ENCODE results near the gene FIG4. TPM values are rescaled to one million over a fixed set of nuclear protein-coding genes. Genes with fewer than 3 reads are reported as not detected.
"Not testable (repeated sequence)": the region's sequence is repeated elsewhere in the genome, so short reads cannot be mapped to it uniquely, and the experiment has no call there.

FIG4 gene
- total RNA-seq, 1 experiment from 2014 or later: 5.6 TPM

DNA sequence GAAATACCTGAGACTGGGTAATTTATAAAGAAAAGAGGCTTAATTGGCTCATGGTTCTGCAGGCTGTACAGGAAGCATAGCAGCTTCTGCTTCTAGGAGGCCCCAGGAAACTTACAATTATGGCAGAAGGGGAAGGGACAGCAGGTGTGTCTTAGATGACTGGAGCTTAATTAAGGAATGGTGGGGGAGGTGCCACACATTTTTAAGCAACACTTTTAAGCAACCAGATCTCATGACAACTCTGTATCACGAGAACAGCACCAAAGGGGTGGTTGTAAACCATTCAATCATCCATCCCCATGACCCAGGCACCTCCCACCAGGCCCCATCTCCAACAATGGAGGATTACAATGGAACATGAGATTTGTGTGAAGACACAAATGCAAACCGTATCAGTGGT lies 26.9 kb downstream of the FIG4 start:
- Histone ChIP-seq H3K9me3 (replicated peaks) (no peaks in the 10 kb centered on the region), H3K4me1 (no peaks in the 10 kb centered on the region), H3K4me3 (no peak overlapping the region), H3K27ac (no peak overlapping the region), H3K27me3 (no peaks in the 10 kb centered on the region), H3K36me3 (no peaks in the 10 kb centered on the region)
- DNase-seq: no peak

DNA sequence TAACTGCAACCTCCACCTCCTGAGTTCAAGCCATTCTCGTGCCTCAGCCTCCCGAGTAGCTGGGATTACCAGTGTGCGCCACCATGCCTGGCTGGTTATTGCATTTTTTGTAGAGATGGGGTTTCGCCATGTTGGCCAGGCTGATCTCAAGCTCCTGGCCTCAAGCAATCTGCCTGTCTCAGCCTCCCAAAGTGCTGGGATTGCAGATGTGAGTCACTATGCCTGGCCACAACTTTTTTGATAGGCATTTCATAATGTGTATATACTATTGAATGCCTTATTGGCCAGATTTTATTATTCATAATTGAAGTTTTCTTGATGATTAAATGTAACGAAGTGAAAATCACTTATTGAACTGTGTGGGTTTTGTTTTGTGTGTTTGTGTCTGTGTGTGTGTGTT lies 27.9 kb downstream of the FIG4 start:
- Histone ChIP-seq H3K27ac (no peak overlapping the region), H3K4me1 (no peaks in the 10 kb centered on the region), H3K27me3 (no peaks in the 10 kb centered on the region), H3K9me3 (replicated peaks) (no peaks in the 10 kb centered on the region), H3K4me3 (no peak overlapping the region), H3K36me3 (no peaks in the 10 kb centered on the region)
- no peak for DNase-seq

DNA sequence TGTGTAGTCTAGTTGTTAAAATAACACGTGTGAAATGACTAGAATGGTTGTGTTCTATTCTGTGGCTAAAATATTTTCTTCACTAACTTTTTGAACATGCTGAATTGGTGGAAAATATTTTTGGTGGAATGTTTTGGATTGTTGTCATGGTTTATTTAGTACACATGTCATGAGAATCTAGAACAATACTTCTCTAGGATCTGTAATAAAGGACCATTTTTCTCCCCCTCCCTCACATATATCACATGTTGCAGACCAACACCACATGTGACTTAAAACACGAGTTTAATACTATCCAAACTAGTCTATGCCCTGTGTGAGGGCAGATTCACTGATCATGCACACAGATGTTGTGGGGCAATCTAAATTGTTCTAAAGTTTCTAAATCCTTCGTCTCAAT lies 29.2 kb downstream of the FIG4 start:
- Histone ChIP-seq H3K36me3 (no peaks in the 10 kb centered on the region), H3K9me3 (replicated peaks) (no peaks in the 10 kb centered on the region), H3K4me3 (no peak overlapping the region), H3K27ac (no peak overlapping the region), H3K27me3 (no peaks in the 10 kb centered on the region), H3K4me1 (no peaks in the 10 kb centered on the region)
- no peak for DNase-seq

DNA sequence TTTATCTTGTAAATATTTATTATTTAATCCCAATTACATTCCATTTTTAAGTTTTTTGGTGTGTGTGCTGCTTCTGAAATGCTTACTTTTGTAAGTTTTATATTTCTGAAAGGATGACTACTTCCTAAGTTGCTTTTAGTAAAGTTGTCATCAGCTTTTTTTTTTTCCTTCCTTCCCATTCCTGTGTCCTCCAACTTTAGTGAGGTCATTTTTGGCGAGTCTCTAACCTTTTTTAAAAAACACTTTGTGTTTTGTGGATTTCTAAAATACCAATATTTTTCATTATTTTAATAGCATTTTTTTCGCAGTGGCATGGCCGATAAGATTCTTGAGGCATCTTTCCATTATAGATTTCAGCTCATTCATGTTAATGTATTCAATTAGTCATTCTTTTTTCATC lies 30.9 kb downstream of the FIG4 start:
- no peaks in the 10 kb centered on the region for H3K36me3 ChIP-seq
- no peak overlapping the region for H3K4me3 ChIP-seq
- H3K4me1 ChIP-seq: no peaks in the 10 kb centered on the region
- no peak for DNase-seq
- no peaks in the 10 kb centered on the region for H3K9me3 ChIP-seq (replicated peaks)
- H3K27ac ChIP-seq: no peak overlapping the region
- no peaks in the 10 kb centered on the region for H3K27me3 ChIP-seq

DNA sequence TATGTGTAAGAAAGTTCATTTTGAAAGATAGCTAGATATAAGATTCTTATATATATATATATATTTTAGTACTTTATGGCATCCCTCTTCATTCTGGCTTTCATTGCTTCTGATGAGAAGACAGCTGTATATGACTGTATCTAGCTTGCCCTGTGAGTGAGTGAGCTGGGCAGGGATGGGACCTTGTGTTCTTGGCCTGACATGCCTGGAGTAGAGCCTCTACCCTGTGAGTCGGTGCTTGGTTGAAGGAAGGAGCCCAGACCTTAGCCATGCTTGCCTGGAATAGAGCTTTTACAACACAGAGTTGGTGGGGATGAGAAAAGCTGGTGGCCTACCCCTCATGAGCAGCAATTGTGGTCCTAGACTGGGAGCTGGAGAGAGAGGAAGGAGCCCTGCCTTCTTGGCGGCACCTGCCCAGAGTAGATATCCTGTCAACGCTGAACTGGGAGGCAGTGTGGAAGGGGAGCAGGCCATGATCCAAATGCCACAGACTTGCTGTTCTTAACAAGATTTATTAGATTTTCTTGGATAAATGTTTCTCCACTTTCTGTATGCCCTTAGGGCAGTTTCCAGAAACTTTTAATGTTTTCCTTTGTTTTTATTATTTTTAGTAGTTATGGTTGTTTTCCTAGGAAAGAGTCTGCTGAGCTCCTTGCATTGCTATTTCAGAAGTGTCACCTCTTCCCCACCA lies 31.6 kb downstream of the FIG4 start:
- no peak for DNase-seq
- no peak overlapping the region for H3K4me3 ChIP-seq
- no peaks in the 10 kb centered on the region for H3K36me3 ChIP-seq
- no peaks in the 10 kb centered on the region for H3K4me1 ChIP-seq
- H3K9me3 ChIP-seq (replicated peaks): no peaks in the 10 kb centered on the region
- no peaks in the 10 kb centered on the region for H3K27me3 ChIP-seq
- H3K27ac ChIP-seq: no peak overlapping the region

DNA sequence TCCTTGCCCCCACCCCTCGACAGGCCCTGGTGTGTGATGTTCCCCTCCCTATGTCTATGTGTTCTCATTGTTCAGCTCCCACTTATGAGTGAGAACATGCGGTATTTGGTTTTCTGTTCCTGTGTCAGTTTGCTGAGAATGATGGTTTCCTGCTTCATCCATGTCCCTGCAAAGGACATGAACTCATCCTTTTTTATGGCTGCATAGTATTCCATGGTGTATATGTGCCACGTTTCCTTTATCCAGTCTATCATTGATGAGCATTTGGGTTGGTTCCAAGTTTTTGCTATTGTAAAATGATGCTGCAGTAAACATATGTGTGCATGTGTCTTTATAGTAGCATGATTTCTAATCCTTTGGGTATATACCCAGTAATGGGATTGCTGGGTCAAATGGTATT lies 34.2 kb downstream of the FIG4 start:
- H3K27me3 ChIP-seq; H3K36me3 ChIP-seq; H3K4me1 ChIP-seq; H3K27ac ChIP-seq; H3K4me3 ChIP-seq; H3K9me3 ChIP-seq (replicated peaks); DNase-seq: not testable (repeated sequence)

DNA sequence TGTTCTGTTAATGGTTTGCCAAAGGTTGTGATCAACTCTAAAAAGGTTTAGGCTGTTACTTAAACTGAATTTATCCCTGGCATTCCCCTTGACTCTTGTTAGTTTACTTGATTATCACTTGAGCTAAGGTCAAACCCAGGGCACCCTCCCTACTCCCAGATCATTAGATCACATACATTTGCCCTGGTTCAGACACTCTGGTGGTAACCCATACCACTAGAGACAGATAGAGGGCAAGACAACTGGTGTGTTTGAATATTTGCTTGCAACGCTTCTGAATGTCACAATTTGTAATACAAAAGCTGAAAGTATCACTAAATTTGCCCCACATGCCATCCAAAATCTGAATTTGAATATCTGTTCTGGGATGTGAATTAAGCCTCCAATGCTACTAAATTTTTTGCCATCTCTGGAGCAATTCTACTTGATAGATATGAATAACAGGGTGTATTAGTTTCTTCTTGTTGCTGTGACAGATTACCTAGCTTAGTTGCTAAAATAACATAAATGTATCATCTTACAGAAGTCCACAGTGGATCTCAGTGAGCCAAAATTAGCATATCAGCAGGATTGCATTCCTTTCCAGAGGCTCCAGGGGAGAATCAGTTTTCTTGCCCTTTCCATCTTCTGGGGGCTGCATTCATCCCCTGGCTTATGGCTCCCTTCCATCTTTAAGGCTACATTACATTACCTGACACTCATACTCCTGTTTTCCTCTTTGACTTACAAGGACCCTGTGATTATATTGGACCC lies 45.4 kb downstream of the FIG4 start:
- no peak overlapping the region for H3K4me3 ChIP-seq
- H3K4me1 ChIP-seq: no peaks in the 10 kb centered on the region
- H3K27me3 ChIP-seq: no peaks in the 10 kb centered on the region
- H3K27ac ChIP-seq: no peak overlapping the region
- DNase-seq: no peak
- no peaks in the 10 kb centered on the region for H3K9me3 ChIP-seq (replicated peaks)
- no peaks in the 10 kb centered on the region for H3K36me3 ChIP-seq

DNA sequence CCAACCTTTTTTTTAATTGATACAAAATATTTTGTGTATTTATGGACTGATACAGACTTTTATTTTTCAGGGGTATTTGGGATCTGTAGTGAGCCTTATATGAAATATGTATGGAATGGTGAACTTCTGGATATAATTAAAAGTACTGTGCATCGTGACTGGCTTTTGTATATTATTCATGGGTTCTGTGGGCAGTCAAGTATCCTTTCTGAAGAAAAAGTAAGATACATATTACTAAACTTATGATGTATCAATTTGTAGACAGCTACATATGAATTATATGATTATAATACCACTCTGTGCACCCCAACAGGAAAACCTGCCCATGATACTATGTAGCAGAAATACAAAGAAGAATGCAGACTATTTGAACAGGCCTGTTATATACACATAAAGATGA lies 47.2 kb downstream of the FIG4 start:
- no peak overlapping the region for H3K4me3 ChIP-seq
- no peaks in the 10 kb centered on the region for H3K36me3 ChIP-seq
- no peaks in the 10 kb centered on the region for H3K4me1 ChIP-seq
- no peaks in the 10 kb centered on the region for H3K27me3 ChIP-seq
- DNase-seq: no peak
- no peaks in the 10 kb centered on the region for H3K9me3 ChIP-seq (replicated peaks)
- H3K27ac ChIP-seq: no peak overlapping the region

DNA sequence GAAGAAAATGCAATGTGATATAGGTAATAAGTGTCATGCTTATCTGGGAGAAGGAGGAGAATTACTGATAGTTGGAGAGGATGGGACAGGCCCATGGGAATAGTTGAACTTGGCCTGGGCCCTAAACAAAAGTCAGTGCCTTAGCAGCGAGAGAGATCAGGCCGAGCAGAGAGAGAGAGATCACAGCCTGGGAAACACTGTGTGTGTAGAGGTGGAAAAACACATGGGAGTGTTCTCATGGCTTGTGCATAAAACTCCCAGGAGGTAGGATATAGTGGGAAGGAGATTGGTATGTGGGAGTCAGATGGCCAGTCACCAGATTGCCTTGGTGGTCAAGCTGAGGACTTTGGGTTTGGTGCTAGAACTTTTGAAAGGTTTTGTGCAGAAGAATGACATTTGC lies 47.6 kb downstream of the FIG4 start:
- H3K27ac ChIP-seq: no peak overlapping the region
- no peaks in the 10 kb centered on the region for H3K27me3 ChIP-seq
- no peak for DNase-seq
- H3K4me1 ChIP-seq: no peaks in the 10 kb centered on the region
- no peaks in the 10 kb centered on the region for H3K36me3 ChIP-seq
- no peaks in the 10 kb centered on the region for H3K9me3 ChIP-seq (replicated peaks)
- no peak overlapping the region for H3K4me3 ChIP-seq

DNA sequence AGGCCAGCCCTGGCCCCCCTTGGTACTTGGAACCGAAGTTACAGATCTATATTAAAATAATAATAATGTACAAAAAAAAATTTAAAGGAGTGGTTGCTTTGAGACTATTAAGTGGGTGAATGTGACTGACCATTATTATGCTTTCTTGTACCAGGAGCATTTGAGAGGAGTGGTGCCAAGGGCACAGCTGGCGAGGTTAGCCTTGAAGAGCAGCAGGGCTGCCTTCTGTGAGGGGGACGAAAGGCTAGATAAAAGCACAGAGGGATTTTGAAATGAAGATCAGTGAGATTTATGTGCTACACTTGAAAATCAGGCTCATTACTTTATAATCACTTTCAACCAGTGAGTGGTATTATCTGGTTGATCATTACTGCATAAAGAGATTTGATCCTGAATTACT lies 48.6 kb downstream of the FIG4 start:
- no peak overlapping the region for H3K4me3 ChIP-seq
- H3K27me3 ChIP-seq: no peaks in the 10 kb centered on the region
- H3K9me3 ChIP-seq (replicated peaks): no peaks in the 10 kb centered on the region
- DNase-seq: no peak
- H3K36me3 ChIP-seq: no peaks in the 10 kb centered on the region
- H3K27ac ChIP-seq: no peak overlapping the region
- no peaks in the 10 kb centered on the region for H3K4me1 ChIP-seq

DNA sequence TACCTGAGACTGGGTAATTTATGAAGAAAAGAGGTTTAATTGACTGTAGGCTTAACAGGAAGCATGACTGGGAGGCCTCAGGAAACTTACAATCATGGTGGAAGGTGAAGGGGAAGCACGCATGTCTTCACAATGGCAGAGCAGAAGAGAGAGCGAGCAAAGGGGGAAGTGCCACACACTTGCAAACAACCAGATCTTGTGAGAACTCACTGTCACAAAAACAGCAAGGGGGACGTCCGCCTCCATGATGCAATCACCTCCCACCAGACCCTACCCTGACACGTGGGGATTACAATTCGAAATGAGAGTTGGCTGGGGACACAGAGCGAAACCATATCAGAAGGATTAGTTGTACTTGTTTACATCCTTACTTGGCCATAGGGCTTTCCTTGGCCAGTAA lies 49.7 kb downstream of the FIG4 start:
- Histone ChIP-seq H3K4me1 (no peaks in the 10 kb centered on the region), H3K27me3 (no peaks in the 10 kb centered on the region), H3K4me3 (no peak overlapping the region), H3K27ac (no peak overlapping the region), H3K9me3 (replicated peaks) (no peaks in the 10 kb centered on the region), H3K36me3 (no peaks in the 10 kb centered on the region)
- no peak for DNase-seq

DNA sequence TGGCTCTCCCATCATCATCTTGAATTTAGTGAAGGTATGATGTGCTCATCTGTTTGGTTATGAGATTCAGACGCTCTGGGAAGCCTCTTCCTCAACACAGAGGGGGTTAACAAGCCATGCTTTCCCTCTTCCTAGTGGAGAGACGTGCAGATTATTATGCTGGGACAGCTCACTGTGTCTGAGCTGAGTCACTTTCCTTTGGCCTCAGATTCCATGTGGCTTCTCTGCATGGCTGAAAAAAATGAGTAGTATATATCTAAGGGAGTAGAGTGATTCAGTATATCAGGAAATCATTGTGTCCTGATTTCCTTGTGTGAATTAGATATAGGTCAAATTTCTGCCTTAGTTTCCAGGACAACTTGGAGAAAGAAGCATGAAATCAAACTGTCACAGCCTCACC lies 52.6 kb downstream of the FIG4 start:
- Histone ChIP-seq H3K27ac (no peak overlapping the region), H3K9me3 (replicated peaks) (no peaks in the 10 kb centered on the region), H3K4me1 (no peaks in the 10 kb centered on the region), H3K36me3 (no peaks in the 10 kb centered on the region), H3K27me3 (no peaks in the 10 kb centered on the region), H3K4me3 (no peak overlapping the region)
- no peak for DNase-seq

DNA sequence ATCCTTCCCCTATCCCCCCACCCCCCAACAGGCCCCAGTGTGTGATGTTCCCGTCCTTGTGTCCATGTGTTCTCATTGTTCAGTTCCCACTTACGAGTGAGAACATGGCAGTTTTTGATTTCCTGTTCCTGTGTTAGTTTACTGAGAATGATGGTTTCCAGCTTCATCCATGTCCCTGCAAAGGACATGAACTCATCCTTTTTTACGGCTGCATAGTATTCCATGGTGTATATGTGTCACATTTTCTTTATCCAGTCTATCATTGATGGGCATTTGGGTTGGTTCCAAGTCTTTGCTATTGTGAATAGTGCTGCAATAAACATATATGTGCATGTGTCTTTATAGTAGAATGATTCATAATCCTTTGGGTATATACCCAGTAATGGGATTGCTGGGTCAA lies 53.7 kb downstream of the FIG4 start:
- not testable (repeated sequence) for H3K9me3 ChIP-seq (replicated peaks); DNase-seq; H3K36me3 ChIP-seq; H3K27me3 ChIP-seq; H3K27ac ChIP-seq; H3K4me1 ChIP-seq; H3K4me3 ChIP-seq

DNA sequence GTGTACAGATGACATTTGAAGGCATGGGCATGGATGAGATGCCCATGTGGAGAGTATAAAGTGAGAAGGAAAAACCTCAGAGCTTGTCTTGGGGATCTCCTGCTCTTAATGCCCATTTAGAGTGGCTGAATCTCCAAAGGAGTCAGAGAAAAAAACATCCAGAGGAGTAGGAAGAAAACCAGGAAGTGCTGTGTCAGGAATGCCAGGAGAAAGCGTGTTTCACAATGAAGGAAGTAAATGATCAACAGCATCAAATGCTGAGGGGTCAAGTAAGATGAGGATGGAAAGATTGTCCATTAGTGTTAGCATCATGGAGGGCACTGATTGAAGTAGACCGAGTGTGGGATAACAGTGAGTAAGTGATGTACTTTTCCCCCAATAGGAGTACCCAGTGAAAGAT lies 56.1 kb downstream of the FIG4 start:
- Histone ChIP-seq H3K36me3 (no peaks in the 10 kb centered on the region), H3K27ac (no peak overlapping the region), H3K4me3 (no peak overlapping the region), H3K9me3 (replicated peaks) (no peaks in the 10 kb centered on the region), H3K4me1 (no peaks in the 10 kb centered on the region), H3K27me3 (no peaks in the 10 kb centered on the region)
- DNase-seq: no peak

DNA sequence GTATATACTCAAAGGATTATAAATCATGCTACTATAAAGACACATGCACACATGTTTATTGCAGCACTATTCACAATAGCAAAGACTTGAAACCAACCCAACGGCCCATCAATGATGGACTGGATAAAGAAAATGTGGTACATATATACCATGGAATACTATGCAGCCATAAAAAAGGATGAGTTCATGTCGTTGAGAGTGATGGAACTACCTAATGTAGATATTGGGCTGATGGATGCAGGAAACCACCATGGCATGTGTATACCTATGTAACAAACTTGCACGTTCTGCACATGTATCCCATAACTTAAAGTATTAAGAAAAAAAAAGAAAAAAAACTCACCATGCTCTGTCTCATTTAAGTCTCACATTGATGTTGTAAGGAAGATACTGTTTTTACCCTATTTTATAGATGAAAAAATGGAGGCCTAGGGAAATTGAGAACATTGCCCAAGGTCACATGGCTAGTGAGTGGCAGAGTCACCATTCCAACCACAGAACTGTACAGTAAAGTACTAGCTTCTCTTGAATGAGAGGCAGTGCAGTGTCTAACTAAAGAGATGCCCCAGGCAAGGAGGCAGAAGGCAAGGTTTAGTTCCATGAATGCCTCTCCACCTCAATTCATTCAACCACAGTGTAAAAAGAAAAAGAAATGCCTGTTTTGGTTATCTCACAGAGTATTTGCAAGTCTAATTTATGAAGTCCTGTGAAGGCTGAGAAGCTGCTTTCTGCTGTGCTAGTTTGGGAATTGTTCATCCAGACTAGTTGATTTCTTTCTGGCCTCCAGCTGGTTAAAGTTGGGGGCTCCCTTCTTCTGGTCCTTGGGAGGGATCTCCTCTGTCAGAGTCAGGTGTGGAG lies 68.2 kb downstream of the FIG4 start:
- no peaks in the 10 kb centered on the region for H3K4me1 ChIP-seq
- H3K9me3 ChIP-seq (replicated peaks): no peaks in the 10 kb centered on the region; the same call in 1 of the 2 replicates
- no peak overlapping the region for H3K4me3 ChIP-seq
- no peaks in the 10 kb centered on the region for H3K27me3 ChIP-seq
- no peak overlapping the region for H3K27ac ChIP-seq
- DNase-seq: no peak
- H3K36me3 ChIP-seq: no peaks in the 10 kb centered on the region

All from SJCRH30 (cell line).